ENCODE measurements around the gene ADRB1.

Gene ADRB1

GRCh38 chr10:114094795-114095194, 51.1 kb downstream of the ADRB1 start:
- DNase-seq (ENCODE audit: low read depth), result no peak

DNA sequence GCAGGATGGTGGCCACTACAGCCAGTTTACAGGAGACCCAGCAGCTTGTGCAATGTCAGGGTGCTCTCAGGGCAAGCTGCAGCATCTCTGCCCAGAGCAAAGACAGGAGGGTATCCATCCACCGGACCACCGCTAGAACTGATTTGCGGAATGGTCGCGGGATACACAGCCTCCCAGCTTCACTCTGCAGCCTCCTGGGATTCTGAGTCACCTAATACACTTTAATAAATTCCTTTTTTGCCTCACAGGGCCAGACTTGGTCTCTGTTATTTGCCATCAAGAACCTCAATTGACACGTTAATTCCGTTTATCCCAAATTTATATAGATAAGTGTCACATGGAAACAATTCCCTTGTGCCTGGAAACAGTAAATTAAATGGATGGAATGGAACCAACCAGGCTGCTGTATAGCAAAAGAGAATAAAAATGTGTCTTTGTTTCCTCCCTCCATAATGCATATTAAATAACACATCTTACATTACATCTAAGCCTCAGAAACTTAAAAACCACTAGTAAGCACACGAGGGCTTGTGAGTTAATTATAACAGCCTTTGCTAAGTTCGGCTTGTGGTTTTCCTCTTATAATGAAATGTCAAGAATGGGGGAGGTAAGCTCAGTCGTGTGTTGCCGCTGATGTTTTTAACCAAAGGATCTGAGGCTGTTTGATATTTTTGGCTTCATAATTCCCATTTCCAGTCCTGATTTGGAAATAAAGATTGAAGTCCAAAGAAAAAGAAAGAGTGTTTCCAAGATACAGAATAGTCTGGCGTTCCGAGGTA, 52.1 kb downstream of the ADRB1 start:
- DNase-seq (ENCODE audit: low read depth), result no peak

All from HS-27A (cell line).